A673 (cell line): ENCODE results near the gene STEAP1B. TPM values are rescaled to one million over a fixed set of nuclear protein-coding genes. Genes with fewer than 3 reads are reported as not detected.

Source experiments
- BruUV-seq: library from RNA; stranded (reverse); fragments of 400-500 nt; replicated peaks from 2 replicates; lab custom pipeline; 2021; lab: Mats Ljungman, UMichigan
- CTCF ChIA-PET: fragments of 300-600 bp; sonication (Branson Sonifier 250); formaldehyde crosslinking; loops from one replicate; lab custom pipeline; 2022; ENCODE audit warnings: antibody characterized with exemption; lab: Charles Lee
- POLR2A ChIA-PET: fragments of 300-600 bp; sonication (Branson Sonifier 250); formaldehyde crosslinking; loops from one replicate; lab custom pipeline; 2022; ENCODE audit warnings: antibody characterized with exemption; ENCODE audit not compliant: low non-redundant PET; lab: Charles Lee
- DNase-seq: peaks from one replicate; pipeline ENCODE4 v3.0.0-alpha.2; 2015; ENCODE audit warnings: low spot score
- H3K27ac ChIP-seq: fragments of 200-600 bp; sonication (generic); 2 replicates; pipeline ENCODE4 v1.5.1; 2016; ENCODE audit warnings: mixed run types, low read depth, mild to moderate bottlenecking, mixed read lengths, antibody characterized with exemption, low read length; ENCODE audit not compliant: poor library complexity, severe bottlenecking
- H3K27me3 ChIP-seq: fragments of 200-600 bp; sonication (generic); replicated peaks from 2 replicates; pipeline ENCODE4 v1.6.1; 2017; ENCODE audit warnings: mixed run types, low read depth, mild to moderate bottlenecking, mixed read lengths, antibody characterized with exemption, low read length; ENCODE audit not compliant: insufficient read depth, poor library complexity
- H3K36me3 ChIP-seq: fragments of 200-600 bp; sonication (generic); 2 replicates; pipeline ENCODE4 v1.6.1; 2016; ENCODE audit warnings: mixed run types, mild to moderate bottlenecking, mixed read lengths, antibody characterized with exemption, low read length; ENCODE audit not compliant: insufficient read depth, poor library complexity, severe bottlenecking
- H3K4me1 ChIP-seq: fragments of 200-600 bp; sonication (generic); 2 replicates; pipeline ENCODE4 v1.6.1; 2017; ENCODE audit warnings: mixed run types, mild to moderate bottlenecking, mixed read lengths, antibody characterized with exemption, low read length; ENCODE audit not compliant: insufficient read depth, poor library complexity, severe bottlenecking
- H3K4me3 ChIP-seq: fragments of 200-600 bp; sonication (generic); 2 replicates; pipeline ENCODE4 v1.5.1; 2016; ENCODE audit warnings: low read depth, mixed run types, mild to moderate bottlenecking, mixed read lengths, low read length; ENCODE audit not compliant: poor library complexity, severe bottlenecking
- H3K9me3 ChIP-seq: fragments of 200-600 bp; sonication (generic); 2 replicates; pipeline ENCODE4 v1.6.1; 2016; ENCODE audit warnings: mixed run types, low read depth, mild to moderate bottlenecking, mixed read lengths, antibody characterized with exemption, low read length; ENCODE audit not compliant: poor library complexity, severe bottlenecking
- CTCF ChIP-seq: fragments of 300-800, 200-600 bp; sonication (generic); conservative IDR thresholded peaks from 2 replicates; pipeline ENCODE4 v1.5.1; 2017; ENCODE audit warnings: low read depth, mild to moderate bottlenecking, antibody characterized with exemption, low read length, moderate library complexity, mixed read lengths
- EZH2 ChIP-seq: fragments of 200-600 bp; sonication (generic); IDR thresholded peaks from 2 replicates; pipeline ENCODE4 v1.6.1; 2017; ENCODE audit warnings: borderline replicate concordance, low read depth, mild to moderate bottlenecking, mixed read lengths, antibody characterized with exemption, low read length; ENCODE audit not compliant: poor library complexity, severe bottlenecking
- intact Hi-C: fragments of 100-400 bp; cut with micrococcal nuclease; formaldehyde crosslinking; loops from one replicate; pipeline ENCODE4 v1.10.0; 2022; ENCODE audit not compliant: unreplicated experiment
- total RNA-seq: library from RNA; stranded (reverse); gene quantifications from 2 replicates; pipeline ENCODE4 v1.2.3, GENCODE V29; 2021

The STEAP1B gene
- total RNA-seq, 1 experiment from 2014 or later = 49.9 TPM

GRCh38 chr7:22411977-22412693 lies 87.9 kb downstream of the STEAP1B start:
- H3K4me1 ChIP-seq = no peaks in the 10 kb centered on the region
- ChIA-PET POLR2A (no interaction called here), CTCF (no interaction called here)

GRCh38 chr7:22406715-22407114 lies 93.3 kb downstream of the STEAP1B start:
- no peak overlapping the region for H3K4me3 ChIP-seq
- H3K27me3 ChIP-seq = no peaks in the 10 kb centered on the region
- ChIA-PET CTCF (no interaction called here), POLR2A (no interaction called here)
- no peaks in the 10 kb centered on the region for H3K36me3 ChIP-seq
- no TSS peak for BruUV-seq
- no peaks in the 10 kb centered on the region for H3K9me3 ChIP-seq
- TF ChIP-seq CTCF (no peak), EZH2 (no peak)
- H3K27ac ChIP-seq = no peak overlapping the region
- no peak for DNase-seq
- no peaks in the 10 kb centered on the region for H3K4me1 ChIP-seq
- intact Hi-C loops = no loop called here

More at GRCh38 chr7:22411977-22412693, 87.9 kb downstream of the STEAP1B start:
- no peaks in the 10 kb centered on the region for H3K9me3 ChIP-seq
- BruUV-seq = no TSS peak
- no peak for DNase-seq
- no peaks in the 10 kb centered on the region for H3K27me3 ChIP-seq
- no peak overlapping the region for H3K4me3 ChIP-seq
- H3K27ac ChIP-seq = no peak overlapping the region
- H3K36me3 ChIP-seq = no peaks in the 10 kb centered on the region
- intact Hi-C loops = no loop called here
- TF ChIP-seq EZH2 = no peak
- no peak for TF ChIP-seq CTCF

- DNase-seq = no peak
- BruUV-seq = no TSS peak
- Histone ChIP-seq H3K27ac (no peak overlapping the region), H3K4me3 (no peak overlapping the region), H3K4me1 (no peaks in the 10 kb centered on the region), H3K27me3 (no peaks in the 10 kb centered on the region), H3K36me3 (no peaks in the 10 kb centered on the region), H3K9me3 (no peaks in the 10 kb centered on the region)
- POLR2A ChIA-PET = no interaction called here
- intact Hi-C loops = no loop called here
- no peak for TF ChIP-seq CTCF
- TF ChIP-seq EZH2 = no peak
- CTCF ChIA-PET = no interaction called here
Observed at GRCh38 chr7:22404421-22405023, 95.5 kb downstream of the STEAP1B start.
